ENCODE measurements around the gene DNAJB8. TPM values are rescaled to one million over a fixed set of nuclear protein-coding genes. Genes with fewer than 3 reads are reported as not detected.

Gene DNAJB8
- total RNA-seq, 2 donors from 2014 or later = not detected

DNA sequence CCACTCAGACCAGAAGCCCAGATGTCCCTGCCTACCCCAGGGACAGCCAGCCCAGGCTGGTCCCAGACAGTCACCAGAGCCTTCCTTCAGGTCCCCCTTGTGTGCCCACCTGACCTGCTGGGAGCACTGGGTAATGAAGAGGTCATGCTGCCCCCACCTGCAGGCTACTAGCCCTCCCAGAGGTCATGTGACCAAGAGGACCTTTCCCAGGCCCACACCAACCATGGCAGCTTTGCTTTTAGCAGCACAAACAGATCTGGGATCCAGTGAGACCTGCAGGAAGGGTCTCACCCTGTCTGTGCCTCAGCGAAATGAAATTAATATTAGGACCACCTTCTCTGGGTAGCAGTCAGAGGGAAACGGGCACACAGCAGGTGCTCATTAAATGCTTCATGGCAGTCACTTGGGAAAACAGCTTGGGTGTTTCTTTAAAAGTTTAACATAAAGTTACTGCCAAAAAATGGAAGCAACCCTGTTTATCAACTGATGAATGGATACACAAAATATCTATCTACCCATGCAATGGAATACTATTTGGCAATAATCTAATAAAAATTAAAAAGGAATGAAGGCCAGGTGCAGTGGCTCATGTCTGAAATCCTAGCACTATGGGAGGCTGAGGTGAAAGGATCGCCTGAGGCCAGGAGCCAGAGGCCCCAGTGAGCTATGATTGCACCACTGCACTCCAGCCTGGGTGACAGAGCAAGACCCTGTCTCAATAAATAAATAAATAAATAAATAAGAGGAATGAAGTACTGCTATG lies 43.7 kb downstream of the DNAJB8 start:
- H3K27me3 Mint-ChIP-seq (ENCODE audit: insufficient read depth) = peaks cover 41% of the 10 kb centered on the region
- H3K27me3 ChIP-seq (ENCODE audit: control insufficient read depth, insufficient read depth, low read length, poor library complexity, severe bottlenecking) = peaks cover 37% of the 10 kb centered on the region
- H3K4me3 ChIP-seq (ENCODE audit: low read length) = no peak overlapping the region
- H3K4me1 Mint-ChIP-seq = peaks cover 3% of the 10 kb centered on the region
- H3K27ac Mint-ChIP-seq = no peak overlapping the region
- no peak overlapping the region for H3K9ac ChIP-seq (ENCODE audit: extremely low read depth, low read length, poor library complexity, severe bottlenecking)
- H3K36me3 ChIP-seq (ENCODE audit: control insufficient read depth, insufficient read depth, low read length) = no peaks in the 10 kb centered on the region
- H3K9me3 Mint-ChIP-seq = peaks cover 3% of the 10 kb centered on the region
- H3K36me3 Mint-ChIP-seq (ENCODE audit: low read depth) = no peaks in the 10 kb centered on the region
- peak; percentile 44 for DNase-seq
- no peaks in the 10 kb centered on the region for H3K9me3 ChIP-seq (ENCODE audit: control insufficient read depth, low read length)
- H3K4me1 ChIP-seq (ENCODE audit: control insufficient read depth, insufficient read depth, low read length) = no peaks in the 10 kb centered on the region
- no peak overlapping the region for H3K4me3 Mint-ChIP-seq
- no peak overlapping the region for H3K27ac ChIP-seq (ENCODE audit: low read depth, low read length)
- WGBS, 2 experiments (ENCODE audit: insufficient coverage in 1 of 2, insufficient read length in 1 of 2) = 88 to 90% methylated on average over 3 of the region's 3 CpGs
- no peak for TF ChIP-seq CTCF (conservative IDR thresholded peaks at IDR 0.05)

- no peak overlapping the region for H3K27ac Mint-ChIP-seq
- Histone ChIP-seq H3K27ac (ENCODE audit: low read depth, low read length) (no peak overlapping the region), H3K36me3 (ENCODE audit: control insufficient read depth, insufficient read depth, low read length) (no peaks in the 10 kb centered on the region), H3K4me1 (ENCODE audit: control insufficient read depth, insufficient read depth, low read length) (no peaks in the 10 kb centered on the region), H3K27me3 (ENCODE audit: control insufficient read depth, insufficient read depth, low read length, poor library complexity, severe bottlenecking) (peaks cover 27% of the 10 kb centered on the region), H3K9me3 (ENCODE audit: control insufficient read depth, low read length) (no peaks in the 10 kb centered on the region), H3K9ac (ENCODE audit: extremely low read depth, low read length, poor library complexity, severe bottlenecking) (no peak overlapping the region), H3K4me3 (ENCODE audit: low read length) (no peak overlapping the region)
- peaks cover 3% of the 10 kb centered on the region for H3K9me3 Mint-ChIP-seq
- H3K4me3 Mint-ChIP-seq = no peak overlapping the region
- no peak for TF ChIP-seq CTCF (conservative IDR thresholded peaks at IDR 0.05)
- peaks cover 31% of the 10 kb centered on the region for H3K27me3 Mint-ChIP-seq (ENCODE audit: insufficient read depth)
- H3K4me1 Mint-ChIP-seq = peaks cover 8% of the 10 kb centered on the region
- H3K36me3 Mint-ChIP-seq (ENCODE audit: low read depth) = no peaks in the 10 kb centered on the region
- DNase-seq = no peak
- WGBS, 2 experiments (ENCODE audit: insufficient coverage in 1 of 2, insufficient read length in 1 of 2) = 86 to 94% methylated on average over 7 of the region's 7 CpGs
Observed at GRCh38 chr3:128421966-128422365, 44.7 kb downstream of the DNAJB8 start.

DNA sequence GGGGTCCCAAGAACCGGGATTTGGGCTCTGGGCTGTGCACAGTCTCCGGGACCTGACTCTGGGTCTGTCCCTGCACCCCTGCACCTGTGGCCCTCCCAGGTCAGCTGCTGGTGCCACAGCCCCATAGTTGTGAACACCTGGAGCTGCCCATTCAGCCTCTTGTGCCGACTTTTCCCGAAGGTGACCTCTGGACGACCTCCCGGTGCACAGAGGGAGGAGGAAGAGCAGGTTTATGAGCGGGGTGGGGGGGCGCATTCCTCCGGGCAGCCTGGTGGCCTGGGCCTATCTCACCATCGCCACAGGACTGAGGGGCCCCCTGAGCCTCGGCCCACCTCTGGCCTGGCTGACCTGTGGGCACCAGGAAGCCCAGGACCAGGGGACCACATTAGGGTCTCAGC lies 45.3 kb downstream of the DNAJB8 start:
- peaks cover 22% of the 10 kb centered on the region for H3K27me3 ChIP-seq (ENCODE audit: control insufficient read depth, insufficient read depth, low read length, poor library complexity, severe bottlenecking)
- H3K9ac ChIP-seq (ENCODE audit: extremely low read depth, low read length, poor library complexity, severe bottlenecking) = no peak overlapping the region
- Mint-ChIP-seq H3K4me1 (peaks cover 13% of the 10 kb centered on the region), H3K27me3 (ENCODE audit: insufficient read depth) (peaks cover 26% of the 10 kb centered on the region), H3K36me3 (ENCODE audit: low read depth) (no peaks in the 10 kb centered on the region), H3K9me3 (peaks cover 3% of the 10 kb centered on the region), H3K27ac (no peak overlapping the region), H3K4me3 (no peak overlapping the region)
- H3K9me3 ChIP-seq (ENCODE audit: control insufficient read depth, low read length) = no peaks in the 10 kb centered on the region
- no peaks in the 10 kb centered on the region for H3K36me3 ChIP-seq (ENCODE audit: control insufficient read depth, insufficient read depth, low read length)
- WGBS, 2 experiments (ENCODE audit: insufficient coverage in 1 of 2, insufficient read length in 1 of 2) = 85 to 90% methylated on average over 5 to 11 of the region's 11 CpGs
- no peaks in the 10 kb centered on the region for H3K4me1 ChIP-seq (ENCODE audit: control insufficient read depth, insufficient read depth, low read length)
- no peak overlapping the region for H3K4me3 ChIP-seq (ENCODE audit: low read length)
- DNase-seq = no peak
- no peak overlapping the region for H3K27ac ChIP-seq (ENCODE audit: low read depth, low read length)
- TF ChIP-seq CTCF (conservative IDR thresholded peaks at IDR 0.05) = no peak
